DND-41 (cell line): ENCODE data around the gene CALCB.
A peak's percentile ranks its signal among the peaks of the same experiment; 100 is the strongest.

Source experiments
- ATAC-seq: fragments of 200-7000 bp; cut with Tn5 transposase; 3 replicates; pipeline ENCODE4 v1.9.1; 2021; ENCODE audit warnings: low read depth; ENCODE audit not compliant: insufficient read depth
- DNase-seq: peaks from one replicate; pipeline ENCODE4 v3.0.0-alpha.2; 2020
- H2AFZ ChIP-seq: 2 replicates; pipeline ENCODE4 v1.6.0; 2012; ENCODE audit warnings: low read depth, low read length
- H3K27ac ChIP-seq: 2 replicates; pipeline ENCODE4 v1.5.1; 2012; ENCODE audit warnings: low read length, inconsistent platforms
- H3K27me3 ChIP-seq: fragments of 200-600 bp; sonication (generic); 2 replicates; pipeline ENCODE4 v1.6.0; 2012; ENCODE audit warnings: low read length, mild to moderate bottlenecking, inconsistent platforms; ENCODE audit not compliant: insufficient read depth, poor library complexity
- H3K36me3 ChIP-seq: 2 replicates; pipeline ENCODE4 v1.5.1; 2012; ENCODE audit warnings: low read length, inconsistent platforms; ENCODE audit not compliant: insufficient read depth
- H3K4me1 ChIP-seq: 2 replicates; pipeline ENCODE4 v1.5.1; 2012; ENCODE audit warnings: mild to moderate bottlenecking, low read length; ENCODE audit not compliant: insufficient read depth
- H3K4me2 ChIP-seq: 2 replicates; pipeline ENCODE4 v1.6.0; 2012; ENCODE audit warnings: mild to moderate bottlenecking, moderate library complexity, low read length, inconsistent platforms; ENCODE audit not compliant: insufficient read depth
- H3K4me3 ChIP-seq, 2 experiments: fragments of 200-600 bp in 1 of 2; shearing (Covaris generic) in 1 of 2; 2 replicates each; pipeline ENCODE4 v1.5.1; 2012 to 2016; ENCODE audit warnings: inconsistent platforms in 2 of 2, low read length in 2 of 2, mild to moderate bottlenecking in 2 of 2, low read depth in 1 of 2, moderate library complexity in 1 of 2
- H3K79me2 ChIP-seq: 2 replicates; pipeline ENCODE4 v1.6.0; 2012; ENCODE audit warnings: low read length, inconsistent platforms; ENCODE audit not compliant: insufficient read depth
- H3K9ac ChIP-seq: 2 replicates; pipeline ENCODE4 v1.6.0; 2012; ENCODE audit warnings: low read depth, mild to moderate bottlenecking, inconsistent platforms, low read length, moderate library complexity
- H3K9me3 ChIP-seq: 2 replicates; pipeline ENCODE4 v1.5.1; 2012; ENCODE audit warnings: low read length, moderate library complexity, mild to moderate bottlenecking, inconsistent platforms; ENCODE audit not compliant: insufficient read depth, severe bottlenecking
- H4K20me1 ChIP-seq: 2 replicates; pipeline ENCODE4 v1.6.0; 2012; ENCODE audit warnings: low read length; ENCODE audit not compliant: insufficient read depth
- CTCF ChIP-seq: IDR thresholded peaks from 2 replicates; pipeline ENCODE4 v1.5.1; 2012; ENCODE audit warnings: borderline replicate concordance, low read length, moderate library complexity, mild to moderate bottlenecking; ENCODE audit not compliant: poor library complexity, severe bottlenecking; ENCODE audit errors: extremely low read depth
- EZH2 ChIP-seq: IDR thresholded peaks from 3 replicates; pipeline ENCODE4 v1.6.1; 2012; ENCODE audit warnings: borderline replicate concordance, low read depth, mild to moderate bottlenecking, moderate library complexity, low read length, inconsistent platforms; ENCODE audit not compliant: severe bottlenecking

CALCB gene

DNA sequence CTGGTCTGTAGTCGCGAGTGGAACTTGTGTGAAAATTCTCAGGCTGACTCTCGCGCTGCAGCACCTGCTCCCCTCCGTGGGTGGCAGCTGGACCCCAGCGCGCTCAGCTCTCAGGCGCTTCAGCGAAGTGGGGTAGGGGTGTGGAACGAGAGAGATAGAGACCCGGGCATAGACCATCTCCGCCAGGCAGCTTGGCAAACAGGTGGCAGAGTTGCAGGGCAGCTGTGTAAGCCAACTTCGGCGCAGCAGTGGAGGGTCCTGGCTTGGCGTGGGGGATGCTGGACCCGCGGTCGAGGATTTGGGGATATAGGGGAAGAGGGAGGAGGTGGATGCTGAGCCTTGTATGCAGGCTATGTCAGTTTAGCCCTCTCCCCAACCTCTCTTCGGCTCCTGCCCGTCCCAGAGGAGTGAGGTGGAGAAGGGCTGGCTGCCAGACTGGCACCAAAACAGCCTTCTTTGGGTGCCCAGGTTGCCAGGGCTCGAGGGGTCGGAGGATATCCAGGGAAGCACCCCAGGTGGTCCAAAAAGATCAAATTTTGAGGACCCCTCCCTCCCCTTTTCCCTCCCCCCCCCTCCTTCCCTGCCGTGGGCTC is 746 bp upstream of the CALCB start:
- no peak overlapping the region for H3K4me3 ChIP-seq
- H3K9me3 ChIP-seq: no peaks in the 10 kb centered on the region
- ATAC-seq: no peak
- H3K27me3 ChIP-seq: peaks cover 15% of the 10 kb centered on the region
- no peak for TF ChIP-seq CTCF
- no peak for TF ChIP-seq EZH2
- no peaks in the 10 kb centered on the region for H3K4me1 ChIP-seq
- no peak overlapping the region for H3K27ac ChIP-seq
- H3K36me3 ChIP-seq: no peaks in the 10 kb centered on the region
- no peak for DNase-seq
- H2AFZ ChIP-seq: no peak overlapping the region
- H3K9ac ChIP-seq: no peak overlapping the region
- no peaks in the 10 kb centered on the region for H4K20me1 ChIP-seq
- no peak overlapping the region for H3K4me2 ChIP-seq
- no peaks in the 10 kb centered on the region for H3K79me2 ChIP-seq

GRCh38 chr11:15074206-15075161 is 1.1 kb downstream of the CALCB start:
- TF ChIP-seq EZH2 (no peak), CTCF (peak; percentile 79)
- ATAC-seq (peak; percentile 96), DNase-seq (peak; percentile 66)
- Histone ChIP-seq H3K9me3 (no peaks in the 10 kb centered on the region), H3K36me3 (no peaks in the 10 kb centered on the region), H3K4me1 (no peaks in the 10 kb centered on the region), H3K27ac (no peak overlapping the region), H3K79me2 (no peaks in the 10 kb centered on the region), H3K4me3 (no peak overlapping the region), H3K9ac (no peak overlapping the region), H3K27me3 (peaks cover 23% of the 10 kb centered on the region), H4K20me1 (no peaks in the 10 kb centered on the region), H3K4me2 (no peak overlapping the region), H2AFZ (peak overlapping the region; percentile 34; the same call in 1 of the 2 replicates)

DNA sequence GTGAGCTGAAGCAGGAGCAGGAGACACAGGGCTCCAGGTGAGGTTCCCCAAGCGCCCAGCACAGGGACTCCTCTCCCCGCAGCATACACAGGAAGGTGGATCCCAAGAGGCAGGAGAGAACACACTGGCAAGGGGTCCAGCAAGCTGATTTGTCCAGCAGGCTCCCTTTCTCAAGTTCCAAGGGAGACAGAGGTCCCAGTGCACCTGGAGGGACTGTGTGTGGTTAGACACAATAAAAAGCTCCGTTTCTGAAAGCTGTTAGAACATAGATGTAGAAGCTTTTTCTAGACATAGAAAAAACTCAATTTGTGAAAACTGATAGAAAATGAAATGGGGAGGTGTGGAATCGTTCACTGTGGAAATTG is 1.8 kb downstream of the CALCB start:
- Histone ChIP-seq H3K36me3 (no peaks in the 10 kb centered on the region), H3K9me3 (no peaks in the 10 kb centered on the region), H3K4me2 (no peak overlapping the region), H2AFZ (no peak overlapping the region), H3K27me3 (peaks cover 23% of the 10 kb centered on the region), H4K20me1 (no peaks in the 10 kb centered on the region), H3K4me3 (no peak overlapping the region), H3K27ac (no peak overlapping the region), H3K4me1 (no peaks in the 10 kb centered on the region), H3K79me2 (no peaks in the 10 kb centered on the region), H3K9ac (no peak overlapping the region)
- DNase-seq: no peak
- TF ChIP-seq EZH2 (no peak), CTCF (no peak)
- ATAC-seq: no peak
